Activated T-helper 2 cell treated with anti-CD3 and anti-CD28 coated beads, Interferon-gamma antibody, Interleukin-2, Interleukin-4, amounts not matched to agents 10 μg/mL and 5 μg/mL and 100 μg/mL, durations not matched to agents 14 hours and 24 hours and 36 hours (primary cell): ENCODE data around the gene GKN2. TPM values are rescaled to one million over a fixed set of nuclear protein-coding genes. Genes with fewer than 3 reads are reported as not detected.

Experiments
- DNase-seq: peaks from one replicate; pipeline ENCODE4 v3.0.0; 2021; ENCODE audit warnings: low spot score
- H3K27ac Mint-ChIP-seq: one replicate; pipeline ENCODE4 v1.8.0; 2021; ENCODE audit warnings: mixed read lengths
- H3K27me3 Mint-ChIP-seq: one replicate; pipeline ENCODE4 v1.8.0; 2021; ENCODE audit warnings: low read depth, mixed read lengths
- H3K36me3 Mint-ChIP-seq: one replicate; pipeline ENCODE4 v1.8.0; 2021; ENCODE audit warnings: low read depth, mixed read lengths
- H3K4me1 Mint-ChIP-seq: one replicate; pipeline ENCODE4 v1.8.0; 2021; ENCODE audit warnings: low read depth, mixed read lengths
- H3K4me3 Mint-ChIP-seq: one replicate; pipeline ENCODE4 v1.8.0; 2021; ENCODE audit warnings: low read depth, mild to moderate bottlenecking, moderate library complexity, mixed read lengths
- H3K9me3 Mint-ChIP-seq: one replicate; pipeline ENCODE4 v1.8.0; 2021; ENCODE audit warnings: mixed read lengths
- intact Hi-C: fragments of 100-400 bp; cut with micrococcal nuclease; formaldehyde crosslinking; loops from one replicate; pipeline ENCODE4 v1.15.1; 2023
- total RNA-seq: library from RNA; stranded (reverse); gene quantifications from 2 replicates; pipeline ENCODE4 v1.2.3, GENCODE V29; 2022

GKN2 gene
- total RNA-seq, 1 donor from 2014 or later: not detected

GRCh38 chr2:68931799-68932198 lies 20.9 kb downstream of the GKN2 start:
- no peaks in the 10 kb centered on the region for H3K9me3 Mint-ChIP-seq
- peaks cover 38% of the 10 kb centered on the region for H3K27me3 Mint-ChIP-seq
- no peaks in the 10 kb centered on the region for H3K36me3 Mint-ChIP-seq
- intact Hi-C loops: no loop called here
- H3K4me1 Mint-ChIP-seq: no peaks in the 10 kb centered on the region
- DNase-seq: no peak
- no peak overlapping the region for H3K27ac Mint-ChIP-seq
- no peak overlapping the region for H3K4me3 Mint-ChIP-seq

GRCh38 chr2:68931149-68931711 lies 21.5 kb downstream of the GKN2 start:
- no peak for DNase-seq
- Mint-ChIP-seq H3K4me1 (no peaks in the 10 kb centered on the region), H3K27ac (no peak overlapping the region), H3K36me3 (no peaks in the 10 kb centered on the region), H3K9me3 (no peaks in the 10 kb centered on the region), H3K4me3 (no peak overlapping the region), H3K27me3 (peaks cover 42% of the 10 kb centered on the region)
- intact Hi-C loops: no loop called here

GRCh38 chr2:68926796-68927195 lies 25.9 kb downstream of the GKN2 start:
- H3K4me1 Mint-ChIP-seq: peaks cover 6% of the 10 kb centered on the region
- no peaks in the 10 kb centered on the region for H3K36me3 Mint-ChIP-seq
- intact Hi-C loops: no loop called here
- H3K27me3 Mint-ChIP-seq: peaks cover 31% of the 10 kb centered on the region
- no peaks in the 10 kb centered on the region for H3K9me3 Mint-ChIP-seq
- H3K4me3 Mint-ChIP-seq: no peak overlapping the region
- H3K27ac Mint-ChIP-seq: no peak overlapping the region
- no peak for DNase-seq

GRCh38 chr2:68925295-68925896 lies 27.3 kb downstream of the GKN2 start:
- DNase-seq: peak; percentile 44
- Mint-ChIP-seq H3K27ac (no peak overlapping the region), H3K9me3 (no peaks in the 10 kb centered on the region), H3K4me3 (no peak overlapping the region), H3K27me3 (peaks cover 25% of the 10 kb centered on the region), H3K4me1 (peaks cover 6% of the 10 kb centered on the region), H3K36me3 (no peaks in the 10 kb centered on the region)
- intact Hi-C loops: loop anchor here (1.0 kb wide), 4 partner anchors 174 to 462 kb away; no protein-coding TSS in a partner anchor

GRCh38 chr2:68921646-68922045 lies 31.0 kb downstream of the GKN2 start:
- Mint-ChIP-seq H3K27ac (no peak overlapping the region), H3K4me1 (peaks cover 11% of the 10 kb centered on the region), H3K4me3 (no peak overlapping the region), H3K36me3 (no peaks in the 10 kb centered on the region), H3K27me3 (peaks cover 6% of the 10 kb centered on the region), H3K9me3 (no peaks in the 10 kb centered on the region)
- no peak for DNase-seq
- intact Hi-C loops: no loop called here

- intact Hi-C loops: no loop called here
- Mint-ChIP-seq H3K36me3 (no peaks in the 10 kb centered on the region), H3K4me1 (peaks cover 12% of the 10 kb centered on the region), H3K9me3 (no peaks in the 10 kb centered on the region), H3K27ac (no peak overlapping the region), H3K27me3 (no peaks in the 10 kb centered on the region), H3K4me3 (no peak overlapping the region)
- no peak for DNase-seq
Measured at GRCh38 chr2:68920481-68921170, 32.1 kb downstream of the GKN2 start.

GRCh38 chr2:68918497-68918896 lies 34.2 kb downstream of the GKN2 start:
- Mint-ChIP-seq H3K27me3 (no peaks in the 10 kb centered on the region), H3K36me3 (no peaks in the 10 kb centered on the region)
- intact Hi-C loops: no loop called here

GRCh38 chr2:68917034-68917718 lies 35.5 kb downstream of the GKN2 start:
- H3K4me1 Mint-ChIP-seq: peaks cover 12% of the 10 kb centered on the region
- no peak overlapping the region for H3K27ac Mint-ChIP-seq
- no peaks in the 10 kb centered on the region for H3K36me3 Mint-ChIP-seq
- DNase-seq: no peak
- no peaks in the 10 kb centered on the region for H3K27me3 Mint-ChIP-seq
- H3K4me3 Mint-ChIP-seq: no peak overlapping the region
- intact Hi-C loops: no loop called here
- H3K9me3 Mint-ChIP-seq: no peaks in the 10 kb centered on the region

More at GRCh38 chr2:68918497-68918896, 34.2 kb downstream of the GKN2 start:
- Mint-ChIP-seq H3K27ac (no peak overlapping the region), H3K4me1 (peaks cover 12% of the 10 kb centered on the region), H3K4me3 (no peak overlapping the region), H3K9me3 (no peaks in the 10 kb centered on the region)
- DNase-seq: no peak

- intact Hi-C loops: no loop called here
- H3K27ac Mint-ChIP-seq: no peak overlapping the region
- no peak overlapping the region for H3K4me3 Mint-ChIP-seq
- H3K4me1 Mint-ChIP-seq: peaks cover 12% of the 10 kb centered on the region
- no peaks in the 10 kb centered on the region for H3K36me3 Mint-ChIP-seq
- no peak for DNase-seq
- H3K27me3 Mint-ChIP-seq: no peaks in the 10 kb centered on the region
- H3K9me3 Mint-ChIP-seq: no peaks in the 10 kb centered on the region
Measured at GRCh38 chr2:68916226-68916625, 36.5 kb downstream of the GKN2 start.

GRCh38 chr2:68915393-68915792 lies 37.3 kb downstream of the GKN2 start:
- Mint-ChIP-seq H3K27ac (no peak overlapping the region), H3K36me3 (no peaks in the 10 kb centered on the region), H3K27me3 (no peaks in the 10 kb centered on the region), H3K9me3 (no peaks in the 10 kb centered on the region), H3K4me3 (no peak overlapping the region), H3K4me1 (peaks cover 14% of the 10 kb centered on the region)
- intact Hi-C loops: no loop called here
- DNase-seq: no peak

GRCh38 chr2:68913359-68913758 lies 39.3 kb downstream of the GKN2 start:
- no peaks in the 10 kb centered on the region for H3K27me3 Mint-ChIP-seq
- no peak for DNase-seq
- intact Hi-C loops: loop anchor here (5.0 kb wide), 3 partner anchors 141 to 391 kb away; no protein-coding TSS in a partner anchor
- peaks cover 27% of the 10 kb centered on the region for H3K4me1 Mint-ChIP-seq
- H3K36me3 Mint-ChIP-seq: peaks cover 3% of the 10 kb centered on the region
- H3K27ac Mint-ChIP-seq: no peak overlapping the region
- no peak overlapping the region for H3K4me3 Mint-ChIP-seq
- H3K9me3 Mint-ChIP-seq: no peaks in the 10 kb centered on the region

- intact Hi-C loops: loop anchor here (5.0 kb wide), 3 partner anchors 140 to 390 kb away; no protein-coding TSS in a partner anchor
Measured at GRCh38 chr2:68912732-68913131, 40.0 kb downstream of the GKN2 start.

More at GRCh38 chr2:68912732-68913131, 40.0 kb downstream of the GKN2 start:
- H3K4me3 Mint-ChIP-seq: no peak overlapping the region
- no peak overlapping the region for H3K27ac Mint-ChIP-seq
- peaks cover 3% of the 10 kb centered on the region for H3K36me3 Mint-ChIP-seq
- DNase-seq: peak; percentile 41
- peaks cover 33% of the 10 kb centered on the region for H3K4me1 Mint-ChIP-seq
- H3K9me3 Mint-ChIP-seq: no peaks in the 10 kb centered on the region
- H3K27me3 Mint-ChIP-seq: no peaks in the 10 kb centered on the region
